Stimulated activated CD4-positive, alpha-beta T cell treated with anti-CD3 and anti-CD28 coated beads, Interleukin-1b, Interleukin-23, amount 100 ng/mL, for 1 hour (primary cell): ENCODE data around the gene TMEM8B.
A peak's percentile ranks its signal among the peaks of the same experiment; 100 is the strongest.
"Not testable (repeated sequence)": the region's sequence is repeated elsewhere in the genome, so short reads cannot be mapped to it uniquely, and the experiment has no call there.

Experiments
- DNase-seq, 2 donors: peaks; one replicate each; pipeline ENCODE4 v3.0.0-alpha.2; 2020; ENCODE audit warnings: low read depth in 2 of 2

The TMEM8B gene

DNA sequence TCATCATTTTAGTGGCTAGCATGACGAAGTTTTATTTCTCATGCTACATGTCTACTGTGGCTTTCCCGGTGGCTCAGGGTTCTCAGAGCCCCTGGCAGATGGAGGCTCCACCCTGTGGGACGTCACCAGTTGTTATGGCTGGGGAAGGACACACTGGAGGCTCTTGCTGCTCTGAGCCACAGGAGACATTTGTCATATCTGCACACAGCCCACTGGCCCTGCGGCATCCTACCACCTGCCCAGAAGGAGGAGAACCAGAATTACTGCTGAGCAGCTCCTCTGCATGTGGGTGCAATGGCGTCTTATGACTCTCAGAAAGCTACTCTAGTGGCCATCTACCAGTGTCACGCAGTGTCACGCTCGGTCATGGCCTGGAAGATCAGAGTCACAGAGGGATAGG lies 34.6 kb downstream of the TMEM8B start:
- DNase-seq: no peak

DNA sequence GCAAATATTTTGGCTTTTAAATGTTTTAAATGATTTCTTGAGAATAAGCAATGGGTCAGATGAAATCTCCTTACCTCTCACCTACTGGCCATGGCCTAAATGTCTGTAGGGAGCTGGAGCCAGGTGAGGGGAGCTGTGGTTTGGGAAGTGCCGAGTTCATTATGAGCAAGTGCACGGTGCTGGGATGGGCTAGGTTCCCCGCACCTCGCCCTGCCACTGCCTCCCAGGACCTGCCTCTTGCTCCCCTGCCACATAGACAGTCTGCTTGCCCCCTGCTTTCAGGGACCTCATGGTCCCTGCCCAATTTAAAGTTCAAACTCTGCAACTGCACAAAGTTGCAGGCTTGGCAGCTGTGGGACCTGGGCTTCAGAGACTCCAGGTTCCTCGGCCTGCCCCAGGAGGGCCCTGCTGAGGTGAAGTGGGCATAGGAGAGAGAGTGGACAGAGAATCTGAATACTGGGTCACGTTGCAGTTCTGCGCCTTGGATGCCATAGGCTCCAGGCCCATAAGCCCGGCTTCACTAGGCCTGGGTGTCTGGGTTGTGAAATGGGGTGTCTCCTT lies 35.7 kb downstream of the TMEM8B start:
- no peak for DNase-seq

GRCh38 chr9:35867538-35867937 lies 38.5 kb downstream of the TMEM8B start:
- no peak for DNase-seq

- DNase-seq: no peak
Measured at GRCh38 chr9:35868933-35869332, 39.9 kb downstream of the TMEM8B start.

GRCh38 chr9:35869621-35870216 lies 40.7 kb downstream of the TMEM8B start:
- no peak for DNase-seq

DNA sequence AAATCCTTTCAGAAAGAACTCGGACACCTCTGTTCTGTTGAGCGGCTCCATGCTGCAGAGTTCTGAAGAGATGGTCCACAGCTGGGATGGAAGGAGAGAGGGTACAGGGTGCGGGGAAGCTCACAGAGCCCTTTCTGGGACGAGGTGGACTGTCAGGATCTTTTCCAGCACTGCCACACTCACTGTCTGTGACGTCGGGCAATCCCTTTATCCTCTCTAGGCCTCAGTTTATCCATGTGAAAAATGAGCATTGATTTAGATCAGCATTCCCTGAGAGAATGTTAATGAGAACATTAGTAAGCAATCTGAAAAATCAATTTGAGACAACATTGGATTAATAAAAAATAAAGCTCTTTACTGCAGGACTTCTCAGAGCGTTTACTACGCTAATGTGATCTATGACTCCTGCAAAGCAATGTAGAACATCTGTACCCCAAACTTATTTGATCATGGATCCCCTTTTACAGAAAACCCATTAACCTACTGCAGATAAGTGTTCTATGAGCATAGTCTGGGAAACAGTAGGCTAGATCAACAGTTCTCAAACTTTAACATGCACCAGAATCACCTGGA lies 41.4 kb downstream of the TMEM8B start, which contains the start of gene OR13J1:
Gene OR13J1, minus strand, starts transcription at position 51 of the 573 bp plus-strand sequence. Its CDS starts 0 bp downstream, at position 51.
- DNase-seq: no peak

DNA sequence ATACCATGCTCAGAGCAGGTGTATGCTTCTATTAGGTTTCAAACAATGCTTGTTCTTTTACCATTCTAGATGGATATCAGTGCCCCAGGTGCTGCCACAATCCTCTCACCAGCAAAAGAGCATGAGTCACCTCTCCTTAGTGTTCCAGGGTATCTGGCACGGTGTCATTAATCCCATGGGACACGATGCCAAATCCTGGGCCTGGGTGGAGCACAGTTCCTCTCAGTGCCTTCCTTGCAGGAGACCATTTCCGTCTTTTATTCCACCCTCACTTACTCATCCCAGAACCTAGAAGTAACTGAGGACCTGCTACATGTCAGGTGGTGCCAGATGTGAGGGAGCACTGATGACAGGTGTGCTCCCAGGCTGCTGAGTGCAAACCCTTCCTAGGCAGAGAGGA lies 42.5 kb downstream of the TMEM8B start:
- DNase-seq: no peak

DNA sequence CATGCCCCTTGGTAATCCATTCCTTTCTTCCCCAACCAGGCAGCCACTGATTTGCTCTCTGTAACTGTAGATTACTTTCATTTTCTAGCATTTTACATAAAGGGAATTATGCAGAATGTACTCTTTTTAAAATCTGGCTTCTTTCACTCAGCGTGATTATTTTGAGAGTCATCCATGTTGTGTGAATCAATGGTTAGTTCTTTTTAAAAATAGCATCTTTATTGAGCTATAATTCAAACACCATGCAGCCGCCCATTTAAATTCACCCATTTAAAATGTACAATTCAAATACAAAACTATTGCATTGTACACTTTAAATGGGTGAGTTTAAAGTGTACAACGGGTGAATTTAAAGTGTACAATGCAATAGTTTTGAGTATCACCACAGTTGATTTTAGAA lies 43.5 kb downstream of the TMEM8B start:
- DNase-seq: no peak

DNA sequence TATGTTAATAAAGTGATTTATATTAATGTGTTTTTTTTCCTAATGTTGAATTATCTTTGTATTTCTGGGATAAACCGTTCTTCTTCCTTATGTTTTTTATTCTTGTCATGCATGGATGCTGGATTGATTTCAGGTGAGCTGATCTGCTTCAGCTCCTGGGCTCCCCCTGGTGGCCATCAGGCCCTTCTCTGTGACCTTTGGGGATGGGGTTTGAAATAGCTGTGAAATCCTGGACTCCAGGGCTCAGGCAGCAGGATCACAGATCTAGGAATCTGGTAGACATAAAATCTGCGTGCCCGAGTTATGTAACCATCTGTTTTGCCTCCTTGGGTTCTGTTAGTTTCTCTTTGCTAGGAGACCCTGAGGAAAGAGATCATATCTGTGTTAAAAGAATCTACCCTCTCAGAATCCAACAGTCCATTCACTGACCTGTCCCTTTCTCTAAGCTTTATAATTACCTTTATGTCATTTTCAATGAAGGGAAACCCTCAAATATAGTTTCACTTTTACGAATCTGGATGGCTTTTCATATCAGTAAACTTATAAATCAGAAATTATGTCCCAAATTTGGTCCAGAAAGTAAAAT lies 53.3 kb downstream of the TMEM8B start:
- DNase-seq: peak; percentile 58 to 70

DNA sequence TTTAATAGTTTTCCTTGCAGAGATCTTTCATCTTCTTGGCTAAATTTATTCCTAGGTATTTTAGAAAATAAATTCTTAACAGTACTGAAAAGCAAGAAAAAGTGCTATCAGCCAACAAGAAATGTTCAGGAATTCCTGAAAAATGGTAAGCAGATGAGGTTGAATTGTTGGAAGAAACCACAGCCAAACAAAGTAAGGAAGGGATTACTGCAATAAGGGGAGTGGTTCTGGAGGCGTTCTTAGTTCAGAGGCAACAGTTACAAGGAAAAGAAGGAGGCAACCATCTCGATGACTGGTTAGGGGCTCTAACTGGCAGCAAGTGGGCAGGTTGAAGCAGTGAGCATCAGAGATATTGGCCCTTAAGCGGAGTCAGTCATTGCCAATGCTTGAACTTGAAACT lies 54.0 kb downstream of the TMEM8B start:
- DNase-seq: no peak

DNA sequence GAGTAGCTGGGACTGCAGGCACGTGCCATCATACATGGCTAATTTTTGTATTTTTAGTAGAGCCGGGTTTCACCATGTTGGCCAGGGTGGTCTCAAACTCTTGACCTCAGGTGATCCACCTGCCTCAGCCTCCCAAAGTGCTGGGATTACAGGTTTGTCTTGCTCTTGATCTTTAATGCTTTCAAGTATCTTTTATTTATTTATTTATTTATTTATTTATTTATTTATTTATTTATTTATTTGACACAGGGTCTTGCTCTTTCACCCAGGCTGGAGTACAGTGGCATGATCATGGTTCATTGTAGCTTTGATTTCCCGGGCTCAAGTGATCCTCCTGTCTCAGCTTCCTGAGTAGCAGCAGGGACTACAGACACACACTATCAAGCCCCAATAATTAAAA lies 55.9 kb downstream of the TMEM8B start:
- not testable (repeated sequence) for DNase-seq

DNA sequence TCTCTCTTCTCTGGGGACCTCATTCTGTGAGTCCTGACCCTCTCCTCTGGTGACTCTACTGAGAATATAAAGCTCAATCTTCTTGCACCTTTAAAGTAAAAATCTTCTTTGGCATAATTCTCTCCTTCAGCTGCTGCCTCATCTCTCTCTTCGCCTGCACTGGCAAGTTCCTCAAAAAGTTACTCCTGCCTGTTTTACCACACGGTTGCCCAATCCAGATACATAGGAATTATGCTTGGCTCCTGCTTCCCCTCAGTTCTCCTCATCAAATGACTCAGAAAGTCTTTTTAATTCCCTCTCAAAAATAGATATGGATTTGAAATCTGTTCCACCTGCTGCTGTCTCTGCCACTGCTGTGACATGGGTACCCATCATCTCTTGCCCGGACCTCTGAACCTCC lies 62.6 kb downstream of the TMEM8B start:
- DNase-seq: no peak

GRCh38 chr9:35892051-35892450 lies 63.0 kb downstream of the TMEM8B start:
- DNase-seq: no peak

GRCh38 chr9:35896570-35896969 lies 67.5 kb downstream of the TMEM8B start:
- no peak for DNase-seq

- DNase-seq: not testable (repeated sequence)
Measured at GRCh38 chr9:35897376-35898099, 68.5 kb downstream of the TMEM8B start.

GRCh38 chr9:35898337-35898736 lies 69.3 kb downstream of the TMEM8B start:
- DNase-seq: no peak

DNA sequence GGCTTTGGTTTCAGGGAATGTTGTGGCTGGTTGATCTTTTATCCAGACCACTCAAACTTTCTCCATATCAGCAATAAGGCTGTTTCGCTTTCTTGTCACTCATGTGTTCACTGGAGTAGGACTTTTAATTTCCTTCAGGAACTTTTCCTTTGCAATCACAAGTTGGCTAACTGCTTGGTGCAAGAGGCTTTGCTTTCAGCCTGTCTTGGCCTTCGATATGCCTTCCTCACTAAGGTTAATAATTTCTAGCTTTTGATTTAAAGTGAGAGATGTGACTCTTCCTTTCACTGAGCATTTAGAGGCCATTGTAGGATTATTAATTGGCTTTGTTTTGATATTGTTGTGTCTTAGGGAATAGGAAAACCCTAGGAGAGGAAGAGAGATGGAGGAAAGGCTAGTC lies 70.0 kb downstream of the TMEM8B start:
- no peak for DNase-seq

GRCh38 chr9:35903049-35903448 lies 74.0 kb downstream of the TMEM8B start:
- DNase-seq: no peak

DNA sequence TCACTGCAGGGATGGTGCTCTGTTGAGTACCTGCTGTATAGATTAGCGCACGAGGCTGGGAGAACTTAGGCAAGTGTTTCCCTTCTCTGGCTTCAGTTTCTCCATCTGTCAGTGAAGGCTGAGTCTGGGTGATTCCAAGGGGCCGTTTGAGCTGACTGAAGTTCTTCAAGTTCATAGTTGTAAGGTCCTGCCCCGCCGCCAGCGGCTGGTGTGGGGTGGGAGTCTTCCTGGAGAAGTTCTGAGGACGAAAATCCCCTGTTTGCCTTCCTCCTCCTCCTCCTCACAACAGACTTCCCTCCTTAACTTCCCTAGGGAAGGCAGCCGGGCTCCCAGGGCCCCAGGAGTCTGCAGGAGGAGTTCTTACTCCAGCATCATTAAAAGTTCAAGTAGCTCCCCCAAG lies 75.3 kb downstream of the TMEM8B start:
- no peak for DNase-seq

DNA sequence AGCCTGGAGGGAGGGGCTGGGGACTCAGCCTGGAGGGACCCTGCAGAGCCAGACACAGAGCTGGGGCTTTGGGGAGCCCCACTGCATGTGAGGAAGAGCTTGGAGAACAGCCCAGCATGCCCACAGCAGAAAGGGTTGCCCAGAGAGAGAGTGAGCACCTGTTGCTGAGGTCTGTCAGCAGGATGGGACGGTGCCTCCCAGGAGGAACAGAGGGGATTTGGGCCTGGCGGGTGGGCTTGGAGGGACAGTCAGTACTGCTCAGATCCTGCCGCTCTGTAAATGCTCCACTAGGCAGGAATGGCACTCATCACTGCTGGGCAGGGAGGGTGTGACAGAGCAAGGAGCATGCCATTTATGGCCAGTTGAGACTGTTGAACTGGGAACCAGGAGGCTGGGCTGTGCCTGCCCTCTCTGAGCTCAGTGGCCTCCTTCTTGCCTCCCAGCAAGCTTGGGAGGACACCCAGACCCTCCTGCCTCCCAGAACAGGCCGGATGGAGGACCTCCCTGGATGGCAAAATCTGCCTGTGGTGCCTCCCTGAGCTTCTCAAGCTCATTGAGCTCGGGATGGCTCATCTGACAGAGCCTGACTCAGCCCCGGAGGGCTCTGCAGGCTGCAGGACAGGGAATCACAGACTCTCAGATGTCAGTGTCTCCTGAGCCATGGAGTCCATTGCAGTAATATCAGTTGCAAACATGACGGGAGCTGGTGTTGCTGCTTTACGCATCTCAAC lies 76.2 kb downstream of the TMEM8B start:
- DNase-seq: no peak

DNA sequence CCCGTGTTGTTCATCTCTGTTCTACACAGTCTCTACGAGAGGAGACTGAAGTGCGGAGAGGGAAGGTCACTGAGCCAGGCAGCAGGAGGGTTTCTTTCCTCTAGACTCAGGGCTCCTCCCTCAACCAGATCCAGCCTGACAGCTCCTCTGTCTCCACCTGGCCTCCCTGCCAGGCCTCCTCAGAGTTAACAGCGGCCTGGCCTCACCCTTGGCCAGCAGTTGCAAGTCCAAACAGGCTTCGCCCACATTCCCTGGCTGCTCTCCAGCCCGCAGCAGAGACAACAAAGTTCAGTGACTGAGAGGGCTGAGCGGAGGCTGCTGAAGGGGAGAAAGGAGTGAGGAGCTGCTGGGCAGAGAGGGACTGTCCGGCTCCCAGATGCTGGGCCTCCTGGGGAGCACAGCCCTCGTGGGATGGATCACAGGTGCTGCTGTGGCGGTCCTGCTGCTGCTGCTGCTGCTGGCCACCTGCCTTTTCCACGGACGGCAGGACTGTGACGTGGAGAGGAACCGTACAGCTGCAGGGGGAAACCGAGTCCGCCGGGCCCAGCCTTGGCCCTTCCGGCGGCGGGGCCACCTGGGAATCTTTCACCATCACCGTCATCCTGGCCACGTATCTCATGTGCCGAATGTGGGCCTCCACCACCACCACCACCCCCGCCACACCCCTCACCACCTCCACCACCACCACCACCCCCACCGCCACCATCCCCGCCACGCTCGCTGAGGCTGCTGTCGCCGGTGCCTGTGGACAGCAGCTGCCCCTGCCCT lies 77.1 kb downstream of the TMEM8B start, which contains the start of gene HRCT1:
Gene HRCT1, plus strand, starts transcription at position 291 of the 768 bp plus-strand sequence. Its CDS starts 86 bp downstream, at position 377.
- no peak for DNase-seq
